GM21423 (cell line): ENCODE results near the gene PJA2.

Experiments used
- ATAC-seq: cut with Tn5 transposase; IDR thresholded peaks from one replicate; pipeline ENCODE4 v1.9.1; 2021; ENCODE audit warnings: mild to moderate bottlenecking, moderate library complexity; ENCODE audit not compliant: unreplicated experiment

PJA2 gene

GRCh38 chr5:109408991-109409843 lies 557 bp downstream of the PJA2 start:
- peak; percentile 24 for ATAC-seq

- ATAC-seq = no peak
Measured at GRCh38 chr5:109407913-109408312, 1.9 kb downstream of the PJA2 start.

GRCh38 chr5:109406719-109407118 lies 3.1 kb downstream of the PJA2 start:
- no peak for ATAC-seq

- no peak for ATAC-seq
Measured at GRCh38 chr5:109404428-109404960, 5.3 kb downstream of the PJA2 start.

GRCh38 chr5:109403469-109403868 lies 6.3 kb downstream of the PJA2 start:
- no peak for ATAC-seq

- ATAC-seq = no peak
Measured at GRCh38 chr5:109399092-109399759, 10.5 kb downstream of the PJA2 start.

- no peak for ATAC-seq
Measured at GRCh38 chr5:109396965-109397364, 12.8 kb downstream of the PJA2 start.

- ATAC-seq = no peak
Measured at GRCh38 chr5:109394806-109395205, 15.0 kb downstream of the PJA2 start.

- no peak for ATAC-seq
Measured at GRCh38 chr5:109390188-109390587, 19.6 kb downstream of the PJA2 start.

GRCh38 chr5:109388407-109388806 lies 21.4 kb downstream of the PJA2 start:
- ATAC-seq = no peak

GRCh38 chr5:109387408-109387974 lies 22.3 kb downstream of the PJA2 start:
- no peak for ATAC-seq

- ATAC-seq = no peak
Measured at GRCh38 chr5:109378095-109378494, 31.7 kb downstream of the PJA2 start.

- ATAC-seq = no peak
Measured at GRCh38 chr5:109374625-109375024, 35.1 kb downstream of the PJA2 start.

- ATAC-seq = no peak
Measured at GRCh38 chr5:109373932-109374331, 35.8 kb downstream of the PJA2 start.

GRCh38 chr5:109370343-109370742 lies 39.4 kb downstream of the PJA2 start:
- ATAC-seq = no peak

GRCh38 chr5:109365653-109366052 lies 44.1 kb downstream of the PJA2 start:
- ATAC-seq = no peak

GRCh38 chr5:109364977-109365376 lies 44.8 kb downstream of the PJA2 start:
- no peak for ATAC-seq

- no peak for ATAC-seq
Measured at GRCh38 chr5:109359642-109360041, 50.1 kb downstream of the PJA2 start.

GRCh38 chr5:109357807-109358206 lies 52.0 kb downstream of the PJA2 start:
- no peak for ATAC-seq

GRCh38 chr5:109354761-109355160 lies 55.0 kb downstream of the PJA2 start:
- ATAC-seq = no peak

GRCh38 chr5:109351988-109352864 lies 57.5 kb downstream of the PJA2 start:
- ATAC-seq = no peak
